ENCODE measurements around the gene F10. TPM values are rescaled to one million over a fixed set of nuclear protein-coding genes. Genes with fewer than 3 reads are reported as not detected.

Gene F10
- total and polyA plus RNA-seq, 2 donors (not counting 3 experiments of a cell fraction or from before 2014, with no cell fraction given): 0.25 TPM; not detected in 1

DNA sequence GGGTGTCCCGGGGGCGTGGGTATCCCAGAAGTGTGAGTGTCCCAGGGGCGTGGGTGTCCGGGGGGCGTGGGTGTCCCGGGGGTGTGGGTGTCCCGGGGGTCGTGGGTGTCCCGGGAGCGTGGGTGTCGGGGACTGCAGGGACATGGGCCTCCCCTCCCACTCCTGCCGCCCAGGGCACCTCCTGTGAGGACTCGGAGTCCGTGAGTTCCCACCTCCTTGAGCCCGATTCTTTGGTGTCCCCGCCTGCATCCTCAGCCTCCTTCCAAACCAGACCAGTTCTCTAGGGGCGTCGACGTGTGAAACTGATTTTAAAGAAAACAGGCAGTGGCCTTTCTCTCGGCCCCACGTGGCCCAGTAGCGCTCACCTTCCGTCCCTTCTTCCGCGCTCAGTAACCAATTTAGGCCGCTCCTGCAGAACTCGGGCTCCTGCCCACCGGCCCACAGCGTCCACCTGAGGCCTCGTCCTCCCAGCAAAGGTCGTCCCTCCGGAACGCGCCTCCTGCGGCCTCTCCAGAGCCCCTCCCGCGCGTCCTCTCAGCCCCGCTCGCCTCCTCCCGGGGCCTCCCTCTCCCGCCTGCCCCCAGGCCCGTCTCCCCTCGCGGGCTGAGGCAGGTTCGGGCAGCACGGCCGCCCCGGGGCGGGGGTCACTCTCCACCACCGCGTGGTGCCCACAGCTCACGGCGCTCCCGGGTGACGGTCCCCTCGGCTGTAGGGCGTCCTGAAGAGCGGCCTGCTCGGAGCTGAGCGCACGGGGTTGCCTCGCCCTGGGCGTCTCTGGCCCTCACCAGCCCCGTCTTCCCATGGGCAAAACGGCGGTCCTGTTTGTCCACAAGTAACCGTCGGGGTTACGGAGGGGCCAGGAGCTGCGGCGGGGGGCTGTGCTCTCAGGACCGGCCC is 13.2 kb upstream of the F10 start:
- no TSS peak for BruUV-seq (replicated peaks)
- Histone ChIP-seq H3K4me2 (ENCODE audit: insufficient read depth, low read length) (no peak overlapping the region), H4K20me1 (replicated peaks; ENCODE audit: control insufficient read depth, extremely low read depth, insufficient read depth, low read length) (no peaks in the 10 kb centered on the region), H3K4me1 (ENCODE audit: control insufficient read depth, extremely low read depth, insufficient read depth, low read length) (no peaks in the 10 kb centered on the region), H3K9me3 (replicated peaks; ENCODE audit: control insufficient read depth, insufficient read depth, low read length) (no peaks in the 10 kb centered on the region), H3K9me1 (replicated peaks; ENCODE audit: control insufficient read depth, extremely low read depth, insufficient read depth, low read length) (no peaks in the 10 kb centered on the region), H3K4me3 (replicated peaks in 1 of 3; ENCODE audit: insufficient read depth in 1 of 3, low read depth in 1 of 3, low read length in 3 of 3) (no peak overlapping the region), H2AFZ (ENCODE audit: low read depth, low read length) (no peak overlapping the region), H3K27me3 (ENCODE audit: control insufficient read depth in 2 of 2, insufficient read depth in 2 of 2, low read length in 2 of 2) (peaks cover 17 to 22% of the 10 kb centered on the region in 2 experiments), H3K9ac (replicated peaks; ENCODE audit: extremely low read depth, insufficient read depth, low read length) (no peak overlapping the region), H3K36me3 (ENCODE audit: control insufficient read depth in 2 of 2, extremely low read depth in 1 of 2, insufficient read depth in 2 of 2, low read length in 2 of 2) (no peaks in the 10 kb centered on the region), H3K27ac (ENCODE audit: insufficient read depth, low read depth, low read length) (no peak overlapping the region), H3K79me2 (ENCODE audit: control insufficient read depth, insufficient read depth, low read length) (no peaks in the 10 kb centered on the region)
- POLR2A ChIA-PET: no interaction called here
- DNase-seq (ENCODE audit: low read depth, low spot score) (no peak), FAIRE-seq (no peak)
- TF ChIP-seq CTCF (IDR thresholded peaks at IDR 0.05; ENCODE audit: extremely low read depth in 1 of 2, insufficient read depth in 1 of 2, low read depth in 1 of 2, low read length in 2 of 2): no peak
- no peak for TF ChIP-seq POLR2A (IDR thresholded peaks at IDR 0.05; ENCODE audit: low read depth, low read length)
- TF ChIP-seq MYC (IDR thresholded peaks at IDR 0.05; ENCODE audit: low read depth, low read length): no peak
- TF ChIP-seq, protein P1, sequence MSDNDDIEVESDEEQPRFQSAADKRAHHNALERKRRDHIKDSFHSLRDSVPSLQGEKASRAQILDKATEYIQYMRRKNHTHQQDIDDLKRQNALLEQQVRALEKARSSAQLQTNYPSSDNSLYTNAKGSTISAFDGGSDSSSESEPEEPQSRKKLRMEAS (IDR thresholded peaks at IDR 0.05; ENCODE audit: insufficient read depth, insufficient read length): no peak
- TF ChIP-seq FOS (IDR thresholded peaks at IDR 0.05; ENCODE audit: borderline replicate concordance, insufficient read depth, low read length): no peak
- no peak for TF ChIP-seq EZH2 (IDR thresholded peaks at IDR 0.05; ENCODE audit: borderline replicate concordance, low read depth, low read length, severe bottlenecking)
- TF ChIP-seq POLR2AphosphoS5 (IDR thresholded peaks at IDR 0.05; ENCODE audit: insufficient read depth, low read depth, low read length): no peak
- TF ChIP-seq GATA2 (IDR thresholded peaks at IDR 0.05; ENCODE audit: insufficient read depth, insufficient read length, low read depth, low read length): no peak
- TF ChIP-seq JUN (IDR thresholded peaks at IDR 0.05; ENCODE audit: borderline replicate concordance, insufficient read depth, insufficient read length, low read depth): no peak
- intact Hi-C loops (cut with micrococcal nuclease): no loop called here
- CTCF ChIA-PET: no interaction called here
- dilution Hi-C loops (cut with MboI; ENCODE audit: extremely low pct_ligation_motif_present, low sequenced_read_pairs): no loop called here

All from endothelial cell of umbilical vein (primary cell).